H9 (cell line): Measurements from ENCODE around the gene RHOA. TPM values are rescaled to one million over a fixed set of nuclear protein-coding genes. Genes with fewer than 3 reads are reported as not detected.

Source experiments
- DNase-seq: peaks from one replicate; pipeline ENCODE4 v3.0.0-alpha.2; 2017
- H2AFZ ChIP-seq: one replicate; pipeline ENCODE4 v1.6.1; 2013; ENCODE audit warnings: mild to moderate bottlenecking, low read length, control low read depth, moderate library complexity
- H2AK5ac ChIP-seq: 2 replicates; pipeline ENCODE4 v1.6.1; 2013; ENCODE audit warnings: low read length, control low read depth, mixed read lengths; ENCODE audit not compliant: insufficient read length
- H2BK120ac ChIP-seq: one replicate; pipeline ENCODE4 v1.6.1; 2013; ENCODE audit warnings: low read depth, mild to moderate bottlenecking, low read length, control low read depth, inconsistent platforms; ENCODE audit not compliant: poor library complexity, severe bottlenecking
- H2BK12ac ChIP-seq: 2 replicates; pipeline ENCODE4 v1.6.1; 2013; ENCODE audit warnings: low read length, control low read depth, mixed read lengths, low read depth; ENCODE audit not compliant: insufficient read length
- H2BK15ac ChIP-seq: 2 replicates; pipeline ENCODE4 v1.6.1; 2013; ENCODE audit warnings: low read depth, low read length, control low read depth
- H2BK20ac ChIP-seq: one replicate; pipeline ENCODE4 v1.6.1; 2013; ENCODE audit warnings: low read depth, mild to moderate bottlenecking, low read length, control low read depth, inconsistent platforms; ENCODE audit not compliant: poor library complexity, severe bottlenecking
- H2BK5ac ChIP-seq: 2 replicates; pipeline ENCODE4 v1.6.1; 2013; ENCODE audit warnings: low read length, control low read depth, mixed read lengths; ENCODE audit not compliant: insufficient read length
- H3K14ac ChIP-seq: 2 replicates; pipeline ENCODE4 v1.6.1; 2013; ENCODE audit warnings: low read length, control low read depth; ENCODE audit not compliant: insufficient read depth
- H3K18ac ChIP-seq: 2 replicates; pipeline ENCODE4 v1.6.1; 2013; ENCODE audit warnings: low read depth, mild to moderate bottlenecking, mixed read lengths, low read length, control low read depth; ENCODE audit not compliant: insufficient read length
- H3K23ac ChIP-seq: 2 replicates; pipeline ENCODE4 v1.6.1; 2013; ENCODE audit warnings: low read length, control low read depth, mixed read lengths, low read depth; ENCODE audit not compliant: insufficient read length
- H3K23me2 ChIP-seq: 2 replicates; pipeline ENCODE4 v1.6.1; 2013; ENCODE audit warnings: low read depth, mild to moderate bottlenecking, mixed read lengths, low read length, control low read depth; ENCODE audit not compliant: insufficient read length, poor library complexity, severe bottlenecking
- H3K27ac ChIP-seq: 2 replicates; pipeline ENCODE4 v1.5.1; 2013; ENCODE audit warnings: low read length, control low read depth, mixed read lengths, low read depth; ENCODE audit not compliant: insufficient read length
- H3K27me3 ChIP-seq: 2 replicates; pipeline ENCODE4 v1.6.1; 2013; ENCODE audit warnings: low read length, control low read depth, inconsistent platforms; ENCODE audit not compliant: insufficient read depth
- H3K4ac ChIP-seq: 2 replicates; pipeline ENCODE4 v1.6.1; 2013; ENCODE audit warnings: low read depth, mild to moderate bottlenecking, control low read depth, inconsistent platforms, low read length, moderate library complexity
- H3K4me1 ChIP-seq: 2 replicates; pipeline ENCODE4 v1.6.1; 2013; ENCODE audit warnings: low read length, control low read depth, inconsistent platforms; ENCODE audit not compliant: insufficient read depth
- H3K4me2 ChIP-seq: 2 replicates; pipeline ENCODE4 v1.6.1; 2013; ENCODE audit warnings: low read length, control low read depth, mixed read lengths; ENCODE audit not compliant: insufficient read length, insufficient read depth
- H3K56ac ChIP-seq: 2 replicates; pipeline ENCODE4 v1.6.1; 2013; ENCODE audit warnings: low read depth, mild to moderate bottlenecking, mixed read lengths, low read length, control low read depth; ENCODE audit not compliant: insufficient read length
- H3K79me1 ChIP-seq: 2 replicates; pipeline ENCODE4 v1.6.1; 2013; ENCODE audit warnings: low read depth, mild to moderate bottlenecking, moderate library complexity, low read length, control low read depth, inconsistent platforms; ENCODE audit not compliant: insufficient read depth, poor library complexity, severe bottlenecking
- H3K79me2 ChIP-seq: 2 replicates; pipeline ENCODE4 v1.6.1; 2013; ENCODE audit warnings: low read length, control low read depth, inconsistent platforms; ENCODE audit not compliant: insufficient read depth
- H3K9ac ChIP-seq: 2 replicates; pipeline ENCODE4 v1.6.1; 2013; ENCODE audit warnings: low read length, control low read depth, mixed read lengths; ENCODE audit not compliant: insufficient read length; ENCODE audit errors: extremely low read depth
- H3K9me3 ChIP-seq: one replicate; pipeline ENCODE4 v1.6.1; 2013; ENCODE audit warnings: low read depth, low read length, inconsistent platforms; ENCODE audit not compliant: control insufficient read depth
- H3T11ph ChIP-seq: one replicate; pipeline ENCODE4 v1.6.1; 2013; ENCODE audit warnings: mild to moderate bottlenecking, low read length, control low read depth, inconsistent platforms
- H4K20me1 ChIP-seq: one replicate; pipeline ENCODE4 v1.6.1; 2013; ENCODE audit not compliant: control insufficient read depth, insufficient read length, insufficient read depth
- H4K5ac ChIP-seq: 2 replicates; pipeline ENCODE4 v1.6.1; 2013; ENCODE audit warnings: low read depth, mild to moderate bottlenecking, mixed read lengths, low read length, control low read depth; ENCODE audit not compliant: insufficient read length
- H4K8ac ChIP-seq: replicated peaks from 2 replicates; pipeline ENCODE4 v1.6.1; 2013; ENCODE audit warnings: low read length, control low read depth, mixed read lengths, low read depth; ENCODE audit not compliant: insufficient read length
- H4K91ac ChIP-seq: 2 replicates; pipeline ENCODE4 v1.6.1; 2013; ENCODE audit warnings: low read depth, mild to moderate bottlenecking, moderate library complexity, mixed read lengths, low read length, control low read depth; ENCODE audit not compliant: insufficient read length
- H3K27ac Mint-ChIP-seq, 3 experiments: 2 replicates in 2 of 3; 3 replicates in 1 of 3; pipeline ENCODE4 v1.8.0; 2020 to 2021; ENCODE audit warnings: mixed read lengths in 3 of 3, mild to moderate bottlenecking in 1 of 3, moderate library complexity in 1 of 3
- H3K27me3 Mint-ChIP-seq: 2 replicates; pipeline ENCODE4 v1.8.0; 2021; ENCODE audit warnings: low read depth, mild to moderate bottlenecking, moderate library complexity, mixed read lengths
- H3K36me3 Mint-ChIP-seq, 3 experiments: 2 replicates in 2 of 3; 3 replicates in 1 of 3; pipeline ENCODE4 v1.8.0; 2020 to 2021; ENCODE audit warnings: low read depth in 3 of 3, mixed read lengths in 3 of 3; ENCODE audit not compliant: insufficient read depth in 1 of 3
- H3K4me1 Mint-ChIP-seq, 2 experiments: 2 replicates each; pipeline ENCODE4 v1.8.0; 2020; ENCODE audit warnings: mixed read lengths in 2 of 2
- H3K4me3 Mint-ChIP-seq, 2 experiments: 2 replicates in 1 of 2; 3 replicates in 1 of 2; pipeline ENCODE4 v1.8.0; 2020 to 2021; ENCODE audit warnings: mild to moderate bottlenecking in 2 of 2, mixed read lengths in 2 of 2, moderate library complexity in 1 of 2
- H3K9me3 Mint-ChIP-seq, 2 experiments: 2 replicates in 1 of 2; 3 replicates in 1 of 2; pipeline ENCODE4 v1.8.0; 2020; ENCODE audit warnings: mild to moderate bottlenecking in 2 of 2, mixed read lengths in 2 of 2, moderate library complexity in 1 of 2
- CTCF ChIP-seq: fragments of 200-600 bp; sonication (generic); conservative IDR thresholded peaks from 3 replicates; pipeline ENCODE4 v1.8.0; 2021; ENCODE audit warnings: antibody characterized with exemption, mild to moderate bottlenecking
- WGBS: extraction: QIAGEN DNeasy Blood & Tissue Kit; methylation state at CpG from one replicate; pipeline ENCODE4 v1.1.7; 2013; ENCODE audit warnings: missing lambda C conversion rate, low lambda C conversion rate, mixed read lengths; ENCODE audit not compliant: insufficient read length; ENCODE audit errors: extremely low coverage; 5-methylcytosine and 5-hydroxymethylcytosine counted together
- total RNA-seq: library from RNA; stranded (reverse); gene quantifications from 2 replicates; pipeline ENCODE4 v1.2.1, GENCODE V29; 2021

The RHOA gene
- total RNA-seq, 1 experiment from 2014 or later = 403 TPM

DNA sequence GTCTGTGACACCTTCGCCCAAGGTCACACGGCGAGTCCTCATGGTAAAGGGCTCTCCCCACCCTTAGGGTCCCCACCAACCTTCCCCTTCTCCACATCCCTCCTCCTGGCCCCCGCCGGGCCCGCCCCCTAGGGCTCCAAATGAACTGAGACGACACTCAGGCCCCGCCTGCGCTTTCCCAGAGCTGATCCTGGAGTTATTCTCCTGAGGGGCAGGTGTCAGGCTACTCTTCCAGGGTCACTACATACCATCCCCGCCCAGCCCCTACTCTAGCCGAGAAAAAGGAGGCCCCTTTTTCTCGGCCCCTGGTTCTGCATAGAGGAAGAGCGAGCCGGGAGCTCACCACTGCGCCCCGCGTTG is 72.2 kb downstream of the RHOA start:
- no peak overlapping the region for H4K5ac ChIP-seq
- H2BK120ac ChIP-seq = no peak overlapping the region
- H3K36me3 Mint-ChIP-seq = peaks cover 11 to 16% (median 15%) of the 10 kb centered on the region in 3 experiments; a peak in 5 of 7 replicates
- no peak overlapping the region for H3K27ac ChIP-seq
- H2BK20ac ChIP-seq = no peak overlapping the region
- no peak overlapping the region for H2BK15ac ChIP-seq
- H3K4me1 ChIP-seq = no peaks in the 10 kb centered on the region
- H2AFZ ChIP-seq = no peak overlapping the region
- H3K79me2 ChIP-seq = no peaks in the 10 kb centered on the region
- no peak overlapping the region for H4K8ac ChIP-seq
- H3K4me2 ChIP-seq = peak overlapping the region; percentile 46
- no peak overlapping the region for H3K56ac ChIP-seq
- H3K23ac ChIP-seq = no peak overlapping the region
- H3K9me3 ChIP-seq = no peaks in the 10 kb centered on the region
- H3K4ac ChIP-seq = no peak overlapping the region
- peak overlapping the region; percentile 9; the same call in 1 of the 2 replicates for H3K14ac ChIP-seq
- no peak overlapping the region for H2BK12ac ChIP-seq
- H3K18ac ChIP-seq = no peak overlapping the region
- H3T11ph ChIP-seq = no peak overlapping the region
- H3K27me3 ChIP-seq = no peaks in the 10 kb centered on the region
- no peak overlapping the region for H2AK5ac ChIP-seq
- DNase-seq = peak; percentile 69
- H3K9ac ChIP-seq = peak overlapping the region; percentile 6
- no peaks in the 10 kb centered on the region for H3K79me1 ChIP-seq
- no peaks in the 10 kb centered on the region for H4K20me1 ChIP-seq
- H3K4me1 Mint-ChIP-seq = peaks cover 13 to 16% of the 10 kb centered on the region in 2 experiments
- no peaks in the 10 kb centered on the region for H3K27me3 Mint-ChIP-seq
- peak overlapping the region; percentile 90 to 94 for H3K4me3 Mint-ChIP-seq
- TF ChIP-seq CTCF = no peak
- peaks cover 4% of the 10 kb centered on the region for H3K23me2 ChIP-seq
- no CpG with 5 or more reads among the region's 17 CpGs for WGBS
- H2BK5ac ChIP-seq = no peak overlapping the region
- no peaks in the 10 kb centered on the region; a peak in 1 of 5 replicates for H3K9me3 Mint-ChIP-seq
- H3K27ac Mint-ChIP-seq = peak overlapping the region; percentile 2 to 96 (median 95); a peak in 4 of 7 replicates
- no peak overlapping the region for H4K91ac ChIP-seq
